CD14-positive monocyte (primary cell): ENCODE measurements around the gene SARS1. TPM values are rescaled to one million over a fixed set of nuclear protein-coding genes. Genes with fewer than 3 reads are reported as not detected.

Experiments
- DNase-seq, 3 donors: peaks; one replicate each; pipeline ENCODE4 v3.0.0-alpha.2; 2011 to 2022
- H2AFZ ChIP-seq: 2 replicates; pipeline ENCODE4 v1.6.0; 2012; ENCODE audit warnings: mild to moderate bottlenecking, low read depth, low read length, inconsistent platforms; ENCODE audit not compliant: insufficient read depth, poor library complexity, severe bottlenecking
- H3K27ac ChIP-seq, 2 donors: 1 replicate in 1 of 2; 2 replicates in 1 of 2; pipeline ENCODE4 v1.5.1; 2012 to 2013; ENCODE audit warnings: low read length in 2 of 2, control low read depth in 1 of 2, inconsistent platforms in 1 of 2, low read depth in 1 of 2, mild to moderate bottlenecking in 1 of 2
- H3K27me3 ChIP-seq, 2 donors: one replicate each; pipeline versions ENCODE4 v1.6.0 to v1.6.1; 2011 to 2013; ENCODE audit warnings: low read length in 2 of 2; ENCODE audit not compliant: control insufficient read depth in 2 of 2, insufficient read depth in 2 of 2
- H3K36me3 ChIP-seq, 2 donors: replicated peaks in 1 of 2; 1 replicate in 1 of 2; 2 replicates in 1 of 2; pipeline versions ENCODE4 v1.5.1 to v1.6.1; 2012 to 2013; ENCODE audit warnings: low read length in 2 of 2, control low read depth in 1 of 2, inconsistent platforms in 1 of 2, mild to moderate bottlenecking in 1 of 2; ENCODE audit not compliant: insufficient read depth in 2 of 2, control insufficient read depth in 1 of 2
- H3K4me1 ChIP-seq, 2 donors: 1 replicate in 1 of 2; 2 replicates in 1 of 2; pipeline versions ENCODE4 v1.5.1 to v1.6.1; 2012 to 2013; ENCODE audit warnings: low read length in 2 of 2, control low read depth in 1 of 2, inconsistent platforms in 1 of 2, mild to moderate bottlenecking in 1 of 2, moderate library complexity in 1 of 2; ENCODE audit not compliant: insufficient read depth in 2 of 2, control insufficient read depth in 1 of 2
- H3K4me2 ChIP-seq: replicated peaks from 2 replicates; pipeline ENCODE3; 2012; ENCODE audit warnings: low read length, moderate library complexity, mild to moderate bottlenecking; ENCODE audit not compliant: poor library complexity, severe bottlenecking; ENCODE audit errors: extremely low read depth
- H3K4me3 ChIP-seq, 3 experiments: fragments of 200-600 bp in 1 of 3; sonication (generic) in 1 of 3; replicated peaks in 1 of 3; 1 replicate in 2 of 3; 2 replicates in 1 of 3; pipeline ENCODE4 v1.5.1; 2011 to 2013; ENCODE audit warnings: low read length in 3 of 3, mild to moderate bottlenecking in 3 of 3, control low read depth in 2 of 3, low read depth in 2 of 3, inconsistent platforms in 1 of 3, moderate library complexity in 1 of 3
- H3K79me2 ChIP-seq: 2 replicates; pipeline ENCODE4 v1.6.0; 2012; ENCODE audit warnings: mild to moderate bottlenecking, control low read depth, inconsistent platforms, low read length, moderate library complexity; ENCODE audit not compliant: insufficient read depth
- H3K9ac ChIP-seq: 2 replicates; pipeline ENCODE4 v1.6.0; 2017; ENCODE audit warnings: low read length, mild to moderate bottlenecking; ENCODE audit not compliant: insufficient read depth, poor library complexity, severe bottlenecking
- H3K9me3 ChIP-seq, 2 donors: replicated peaks in 1 of 2; 1 replicate in 1 of 2; 2 replicates in 1 of 2; pipeline versions ENCODE4 v1.5.1 to v1.6.1; 2012 to 2013; ENCODE audit warnings: low read length in 2 of 2, control low read depth in 1 of 2; ENCODE audit not compliant: control insufficient read depth in 1 of 2, insufficient read depth in 1 of 2
- H4K20me1 ChIP-seq: 2 replicates; pipeline ENCODE4 v1.6.0; 2012; ENCODE audit warnings: mild to moderate bottlenecking, low read length, control low read depth, moderate library complexity; ENCODE audit not compliant: insufficient read depth
- H3K27ac Mint-ChIP-seq, 7 donors: one replicate each; pipeline ENCODE4 v1.8.0; 2020; ENCODE audit warnings: mild to moderate bottlenecking in 7 of 7, mixed read lengths in 7 of 7, moderate library complexity in 6 of 7, inconsistent platforms in 2 of 7
- H3K27me3 Mint-ChIP-seq, 3 donors: one replicate each; pipeline ENCODE4 v1.8.0; 2021 to 2022; ENCODE audit warnings: low read depth in 3 of 3, mild to moderate bottlenecking in 3 of 3, mixed read lengths in 3 of 3, moderate library complexity in 3 of 3, inconsistent platforms in 1 of 3
- H3K36me3 Mint-ChIP-seq, 2 donors: one replicate each; pipeline ENCODE4 v1.8.0; 2020; ENCODE audit warnings: mixed read lengths in 2 of 2, inconsistent platforms in 1 of 2, mild to moderate bottlenecking in 1 of 2
- H3K4me1 Mint-ChIP-seq: one replicate; pipeline ENCODE4 v1.8.0; 2020; ENCODE audit warnings: mild to moderate bottlenecking, mixed read lengths
- H3K4me3 Mint-ChIP-seq, 2 donors: one replicate each; pipeline ENCODE4 v1.8.0; 2020; ENCODE audit warnings: mild to moderate bottlenecking in 2 of 2, mixed read lengths in 2 of 2, moderate library complexity in 1 of 2
- H3K9me3 Mint-ChIP-seq, 7 donors: one replicate each; pipeline ENCODE4 v1.8.0; 2020 to 2022; ENCODE audit warnings: mixed read lengths in 7 of 7, mild to moderate bottlenecking in 6 of 7, moderate library complexity in 6 of 7, inconsistent platforms in 2 of 7
- WGBS: methylation state at CpG from one replicate; pipeline ENCODE4 v1.1.5; 2013; ENCODE audit warnings: missing lambda C conversion rate; ENCODE audit not compliant: insufficient coverage; 5-methylcytosine and 5-hydroxymethylcytosine counted together
- intact Hi-C, 2 donors: fragments of 100-400 bp; cut with micrococcal nuclease; formaldehyde crosslinking; loops; one replicate each; pipeline versions ENCODE4 v1.15.0 to v1.15.1; 2023
- polyA plus RNA-seq, 3 donors: library from polyadenylated mRNA; depleted of rRNA in 1 of 3; unstranded in 2 of 3; stranded (reverse) in 1 of 3; fragments of 300-500 nt in 2 of 3; fragments of >200 nt in 1 of 3; fragmentation: Illumina TruSeq in 2 of 3; gene quantifications; 1 replicate in 2 of 3; 2 replicates in 1 of 3; pipeline ENCODE4 v1.2.3, GENCODE V29; 2012 to 2021
- TF ChIP-seq, protein P1 (sequence below): fragments of 200-600 bp; IDR thresholded peaks from one replicate; pipeline ENCODE4 v1.8.0; 2022; ENCODE audit warnings: antibody characterized with exemption, mild to moderate bottlenecking

SARS1 gene
- polyA plus RNA-seq, 3 donors = 70.1 to 107 (median 99.1) TPM

DNA sequence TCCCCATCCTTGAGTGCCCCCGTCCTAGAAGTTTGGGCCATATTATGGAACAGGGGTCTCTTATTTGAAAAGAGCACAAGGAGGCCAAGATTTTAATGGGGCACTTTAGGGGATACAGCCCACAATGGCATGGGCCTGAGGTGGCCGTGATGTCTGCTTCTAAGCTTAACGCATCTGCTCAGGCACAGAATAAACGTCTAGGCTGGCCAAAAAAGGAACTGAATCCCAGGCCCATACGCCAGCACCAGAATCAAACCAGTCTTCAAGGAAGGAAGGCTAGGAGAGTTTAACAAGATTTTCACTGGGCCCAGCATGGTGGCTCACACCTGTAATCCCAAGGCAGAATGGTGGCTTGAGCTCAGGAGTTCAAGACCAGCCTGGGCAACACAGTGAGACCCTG lies 9.2 kb upstream of the SARS1 start:
- 0% methylated on average over 2 of the region's 5 CpGs for WGBS
- TF ChIP-seq, protein P1, sequence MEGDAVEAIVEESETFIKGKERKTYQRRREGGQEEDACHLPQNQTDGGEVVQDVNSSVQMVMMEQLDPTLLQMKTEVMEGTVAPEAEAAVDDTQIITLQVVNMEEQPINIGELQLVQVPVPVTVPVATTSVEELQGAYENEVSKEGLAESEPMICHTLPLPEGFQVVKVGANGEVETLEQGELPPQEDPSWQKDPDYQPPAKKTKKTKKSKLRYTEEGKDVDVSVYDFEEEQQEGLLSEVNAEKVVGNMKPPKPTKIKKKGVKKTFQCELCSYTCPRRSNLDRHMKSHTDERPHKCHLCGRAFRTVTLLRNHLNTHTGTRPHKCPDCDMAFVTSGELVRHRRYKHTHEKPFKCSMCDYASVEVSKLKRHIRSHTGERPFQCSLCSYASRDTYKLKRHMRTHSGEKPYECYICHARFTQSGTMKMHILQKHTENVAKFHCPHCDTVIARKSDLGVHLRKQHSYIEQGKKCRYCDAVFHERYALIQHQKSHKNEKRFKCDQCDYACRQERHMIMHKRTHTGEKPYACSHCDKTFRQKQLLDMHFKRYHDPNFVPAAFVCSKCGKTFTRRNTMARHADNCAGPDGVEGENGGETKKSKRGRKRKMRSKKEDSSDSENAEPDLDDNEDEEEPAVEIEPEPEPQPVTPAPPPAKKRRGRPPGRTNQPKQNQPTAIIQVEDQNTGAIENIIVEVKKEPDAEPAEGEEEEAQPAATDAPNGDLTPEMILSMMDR = no peak
- Histone ChIP-seq H3K27me3 (no peaks in the 10 kb centered on the region), H3K9me3 (no peaks in the 10 kb centered on the region), H3K4me3 (no peak overlapping the region), H3K9ac (no peak overlapping the region), H3K4me2 (no peak overlapping the region), H3K79me2 (no peaks in the 10 kb centered on the region), H4K20me1 (no peaks in the 10 kb centered on the region), H3K27ac (no peak overlapping the region), H2AFZ (peak overlapping the region; percentile 10), H3K4me1 (peaks cover 4 to 5% of the 10 kb centered on the region in 2 donors), H3K36me3 (no peaks in the 10 kb centered on the region)
- Mint-ChIP-seq H3K4me1 (peaks cover 19% of the 10 kb centered on the region), H3K27ac (no peak overlapping the region), H3K4me3 (no peak overlapping the region), H3K27me3 (peaks cover 2 to 14% (median 13%) of the 10 kb centered on the region in 3 donors), H3K9me3 (no peaks in the 10 kb centered on the region), H3K36me3 (no peaks in the 10 kb centered on the region)
- intact Hi-C loops = no loop called here
- DNase-seq = no peak

DNA sequence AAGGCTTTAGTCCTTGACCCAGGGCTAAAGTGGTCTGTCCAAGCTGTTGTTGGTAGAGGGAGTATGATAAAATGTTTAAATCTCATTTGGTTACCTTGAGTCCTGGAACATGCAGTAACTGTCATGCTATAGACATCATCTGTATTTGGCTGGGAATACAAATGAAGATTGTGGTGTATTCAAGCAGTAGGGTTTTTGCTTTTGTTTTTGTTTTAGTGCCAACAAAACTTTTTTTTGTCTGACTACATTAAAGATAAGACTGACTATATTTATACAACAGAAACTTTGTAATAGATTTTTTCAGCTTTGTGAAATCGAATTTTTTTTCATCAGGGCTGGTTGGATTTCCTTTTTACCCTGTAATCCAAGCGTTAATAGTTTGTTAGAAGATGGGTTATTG lies 7.4 kb upstream of the SARS1 start:
- Mint-ChIP-seq H3K9me3 (no peaks in the 10 kb centered on the region), H3K27ac (no peak overlapping the region), H3K36me3 (no peaks in the 10 kb centered on the region), H3K27me3 (peaks cover 2 to 14% (median 4%) of the 10 kb centered on the region in 3 donors), H3K4me1 (peaks cover 13% of the 10 kb centered on the region), H3K4me3 (peak overlapping the region in 1 of 2 donors; percentile 15)
- Histone ChIP-seq H4K20me1 (no peaks in the 10 kb centered on the region), H3K79me2 (no peaks in the 10 kb centered on the region), H3K4me3 (no peak overlapping the region), H3K9me3 (no peaks in the 10 kb centered on the region), H3K36me3 (no peaks in the 10 kb centered on the region), H2AFZ (no peak overlapping the region), H3K4me2 (no peak overlapping the region), H3K27ac (no peak overlapping the region), H3K9ac (no peak overlapping the region), H3K27me3 (no peaks in the 10 kb centered on the region), H3K4me1 (no peaks in the 10 kb centered on the region)
- TF ChIP-seq, protein P1 = no peak
- DNase-seq = no peak
- WGBS = no CpG with 5 or more reads among the region's 2 CpGs
- intact Hi-C loops = no loop called here
